NCI-H146 (cell line): ENCODE results near the gene CCDC91.
"Not testable (repeated sequence)": the region's sequence is repeated elsewhere in the genome, so short reads cannot be mapped to it uniquely, and the experiment has no call there.

Experiments used
- DNase-seq: peaks from one replicate; lab custom pipeline; 2025; lab: John Stamatoyannopoulos, UW

Gene CCDC91

DNA sequence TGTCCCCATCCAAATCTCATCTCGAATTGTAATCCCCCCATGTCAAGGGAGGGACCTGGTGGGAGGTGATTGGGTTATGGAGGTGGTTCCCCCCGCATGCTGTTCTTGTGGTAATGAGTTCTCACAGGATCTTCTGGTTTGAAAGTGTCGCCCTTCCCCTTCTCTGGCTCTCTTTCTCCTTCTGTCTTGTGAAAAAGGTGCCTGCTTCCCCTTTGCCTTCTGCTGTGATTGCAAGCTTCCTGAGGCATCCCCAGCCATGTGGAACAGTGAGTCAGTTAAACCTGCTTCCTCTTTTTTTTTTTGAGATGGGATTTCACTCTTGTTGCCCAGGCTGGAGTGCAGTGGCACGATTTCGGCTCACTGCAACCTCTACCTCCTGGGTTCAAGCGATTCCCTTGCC is 104.0 kb downstream of the CCDC91 start:
- no peak for DNase-seq

GRCh38 chr12:28296287-28296686 is 106.0 kb downstream of the CCDC91 start:
- no peak for DNase-seq

- no peak for DNase-seq
These were observed 112.9 kb downstream of the CCDC91 start for GRCh38 chr12:28303192-28303591.

- no peak for DNase-seq
These were observed 116.3 kb downstream of the CCDC91 start for GRCh38 chr12:28306535-28306934.

- no peak for DNase-seq
These were observed 118.6 kb downstream of the CCDC91 start for GRCh38 chr12:28308891-28309290.

DNA sequence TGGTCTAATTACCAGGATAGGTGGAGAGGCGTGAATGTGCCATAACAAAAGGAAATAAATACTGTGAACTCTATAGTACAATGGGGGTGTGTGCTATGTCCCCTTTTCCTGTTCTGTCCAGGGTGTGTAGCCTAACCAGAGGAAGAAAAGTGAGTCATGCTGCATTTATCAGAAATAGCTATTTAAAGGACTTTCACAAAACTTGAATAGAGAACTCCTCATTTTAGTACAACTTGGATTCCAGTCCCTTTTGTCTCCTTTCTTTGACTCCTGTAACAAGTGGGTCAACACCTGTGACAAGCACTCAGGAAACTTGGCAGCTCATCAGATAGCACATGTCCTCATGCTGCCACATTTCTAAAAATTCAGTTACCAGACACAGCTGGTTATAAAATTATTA is 123.4 kb downstream of the CCDC91 start:
- DNase-seq = no peak

GRCh38 chr12:28316049-28316448 is 125.8 kb downstream of the CCDC91 start:
- DNase-seq = no peak

- no peak for DNase-seq
These were observed 128.0 kb downstream of the CCDC91 start for GRCh38 chr12:28318273-28318672.

DNA sequence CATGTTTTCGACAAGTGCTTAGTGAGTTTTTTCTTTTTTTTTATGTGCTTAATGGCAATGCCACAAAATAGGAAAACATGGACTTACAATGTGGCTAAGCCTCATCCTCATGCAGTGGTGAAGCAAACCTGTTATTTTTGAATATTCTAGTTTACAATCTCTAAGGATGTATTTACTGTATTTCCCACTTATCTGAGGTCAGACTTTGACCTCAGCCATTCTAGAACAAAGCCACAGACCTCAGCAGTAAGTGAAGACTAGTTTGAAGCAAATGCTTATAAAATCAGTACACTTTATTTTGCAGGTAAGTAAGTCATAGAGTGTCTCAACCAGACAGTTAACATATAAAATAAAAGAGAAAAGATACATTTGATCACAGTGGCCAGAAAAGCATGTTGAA is 130.1 kb downstream of the CCDC91 start:
- no peak for DNase-seq

DNA sequence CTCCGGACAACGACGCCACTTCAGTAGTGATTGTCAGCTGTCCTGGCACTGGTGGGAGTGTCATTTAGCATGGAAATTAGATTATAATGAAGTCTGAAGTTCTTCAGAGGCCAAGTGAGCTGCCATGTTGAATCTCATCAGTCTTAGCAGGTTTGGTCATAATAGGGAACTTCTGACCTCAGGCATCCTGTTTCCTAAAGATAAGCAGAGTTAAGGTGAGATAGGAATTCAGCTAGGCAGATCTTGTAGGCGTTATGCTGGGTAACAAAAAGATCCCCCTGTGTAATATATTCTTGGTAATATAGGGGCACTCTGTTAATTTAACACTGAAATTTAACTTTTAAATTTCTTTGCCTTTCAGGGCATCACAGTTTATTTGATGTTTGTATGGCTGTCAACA is 137.5 kb downstream of the CCDC91 start:
- DNase-seq = no peak

GRCh38 chr12:28328967-28329366 is 138.7 kb downstream of the CCDC91 start:
- DNase-seq = no peak

- not testable (repeated sequence) for DNase-seq
These were observed 139.5 kb downstream of the CCDC91 start for GRCh38 chr12:28329727-28330126.

- DNase-seq = not testable (repeated sequence)
These were observed 140.0 kb downstream of the CCDC91 start for GRCh38 chr12:28330232-28330631.

- no peak for DNase-seq
These were observed 140.9 kb downstream of the CCDC91 start for GRCh38 chr12:28331130-28331529.

DNA sequence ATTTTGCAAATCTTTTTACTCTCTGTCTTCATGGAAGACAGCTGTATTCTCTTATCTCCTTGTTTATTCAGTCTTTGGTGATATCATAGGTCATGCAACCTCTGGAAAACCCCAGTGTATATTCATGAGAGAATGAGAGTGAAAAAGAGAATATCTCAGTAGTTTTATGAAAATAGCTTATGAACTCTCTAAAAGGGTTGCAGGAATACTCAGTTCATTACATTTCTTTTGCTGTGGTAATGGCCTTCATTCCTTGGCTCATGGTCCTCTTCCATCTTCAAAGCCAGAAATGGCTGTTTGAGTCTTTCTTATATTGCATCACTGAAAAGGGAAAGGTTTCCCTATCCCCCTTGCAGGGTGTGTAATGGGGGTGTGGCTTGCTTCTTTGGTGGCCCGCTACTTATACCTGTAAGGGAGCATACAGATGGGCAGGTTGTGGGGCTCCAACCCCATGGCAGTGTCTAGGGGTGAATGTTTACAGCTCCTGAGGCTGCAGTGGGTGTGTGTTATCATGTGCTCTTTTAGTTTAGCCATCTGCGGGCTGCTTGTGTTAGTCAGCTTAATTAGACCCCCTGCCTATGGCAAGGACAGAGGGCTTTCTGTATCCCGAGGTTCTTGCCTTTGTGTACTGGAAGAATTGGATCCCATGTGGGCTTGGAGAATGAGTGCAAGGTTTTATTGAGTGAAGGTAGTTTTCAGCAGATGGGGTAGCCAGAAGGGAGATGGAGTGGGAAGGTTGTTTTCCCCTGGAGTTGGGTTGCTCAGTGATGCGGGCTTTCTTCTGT is 150.2 kb downstream of the CCDC91 start:
- peak; percentile 38 for DNase-seq

GRCh38 chr12:28343713-28344112 is 153.5 kb downstream of the CCDC91 start:
- no peak for DNase-seq

- DNase-seq = no peak
These were observed 156.3 kb downstream of the CCDC91 start for GRCh38 chr12:28346567-28346966.

GRCh38 chr12:28349196-28349595 is 158.9 kb downstream of the CCDC91 start:
- DNase-seq = no peak

DNA sequence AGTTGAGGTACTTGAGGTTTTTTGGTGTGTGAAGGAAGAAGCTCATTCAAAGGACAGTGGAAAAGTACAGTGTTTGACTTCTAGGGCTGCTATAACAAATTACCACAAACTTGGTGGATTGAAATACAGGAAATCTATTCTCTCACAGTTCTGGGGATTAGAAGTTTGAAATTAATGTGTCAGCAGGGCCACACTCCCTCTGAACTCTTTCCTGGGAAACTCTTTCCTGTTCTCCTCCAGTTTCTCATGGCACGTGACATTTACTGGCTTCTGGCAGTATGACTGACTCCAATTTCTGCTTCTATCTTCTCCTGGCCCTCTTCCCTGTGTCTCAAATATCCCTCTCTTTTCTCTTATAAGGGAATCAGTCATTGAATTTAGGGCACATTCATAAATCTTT is 160.2 kb downstream of the CCDC91 start:
- no peak for DNase-seq

- no peak for DNase-seq
These were observed 161.2 kb downstream of the CCDC91 start for GRCh38 chr12:28351414-28351813.

GRCh38 chr12:28355161-28355560 is 164.9 kb downstream of the CCDC91 start:
- no peak for DNase-seq

DNA sequence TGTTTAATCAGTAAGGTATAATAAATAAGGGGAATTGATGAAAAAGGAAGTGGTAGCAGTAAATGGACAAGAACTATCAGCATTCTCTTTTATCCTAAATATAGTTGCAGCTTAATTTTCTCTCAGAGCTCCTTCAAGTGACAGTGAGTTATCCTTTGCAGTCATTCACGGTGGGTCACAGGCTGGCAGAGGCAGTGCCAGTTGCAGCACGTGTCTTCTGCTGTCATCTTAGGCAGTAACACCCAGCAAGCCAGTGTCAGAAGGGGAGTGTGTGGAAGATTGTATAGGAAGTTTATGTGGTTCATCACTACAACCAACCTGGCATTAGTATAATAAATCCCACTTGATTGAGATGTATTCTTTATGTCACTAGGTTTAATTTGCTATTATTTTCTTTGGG is 170.0 kb downstream of the CCDC91 start:
- no peak for DNase-seq

DNA sequence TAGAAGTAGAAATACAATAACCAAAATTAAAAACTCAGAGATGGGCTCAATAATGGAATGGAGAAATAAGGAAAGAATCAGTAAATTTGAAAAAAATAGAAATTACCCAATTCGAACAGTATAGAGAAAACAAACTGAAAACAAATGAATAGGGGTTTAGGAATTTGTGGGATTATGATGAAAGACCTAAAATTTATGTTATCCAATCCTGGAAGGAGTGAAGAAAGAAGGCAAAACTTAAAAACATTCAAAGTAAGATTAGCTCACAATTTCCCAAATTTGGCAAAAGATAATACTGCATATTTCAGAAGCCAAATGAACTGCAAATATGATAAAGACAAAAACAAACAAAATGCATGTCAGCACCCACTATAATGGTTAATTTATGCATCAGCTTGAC is 177.1 kb downstream of the CCDC91 start:
- DNase-seq = no peak

DNA sequence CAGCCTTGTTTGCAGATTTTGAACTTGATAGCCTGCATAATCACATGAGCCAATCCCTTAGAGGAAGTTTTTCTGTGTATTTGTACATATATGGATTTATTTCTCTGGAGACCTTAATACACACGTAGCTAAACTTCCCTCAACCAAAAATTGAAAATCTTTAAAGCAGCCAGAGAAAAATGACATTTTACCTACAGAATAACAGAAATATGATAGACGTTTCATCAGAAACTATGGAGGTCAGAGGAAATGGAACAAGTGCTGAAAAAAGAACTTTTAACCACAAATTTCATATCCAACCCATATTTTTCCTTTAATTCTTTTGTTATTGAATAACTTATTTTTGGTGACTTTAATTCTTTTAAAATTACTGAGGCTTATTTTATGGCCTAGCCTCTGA is 177.7 kb downstream of the CCDC91 start:
- DNase-seq = no peak
